ENCODE results near the gene MRPS27.

MRPS27 gene

DNA sequence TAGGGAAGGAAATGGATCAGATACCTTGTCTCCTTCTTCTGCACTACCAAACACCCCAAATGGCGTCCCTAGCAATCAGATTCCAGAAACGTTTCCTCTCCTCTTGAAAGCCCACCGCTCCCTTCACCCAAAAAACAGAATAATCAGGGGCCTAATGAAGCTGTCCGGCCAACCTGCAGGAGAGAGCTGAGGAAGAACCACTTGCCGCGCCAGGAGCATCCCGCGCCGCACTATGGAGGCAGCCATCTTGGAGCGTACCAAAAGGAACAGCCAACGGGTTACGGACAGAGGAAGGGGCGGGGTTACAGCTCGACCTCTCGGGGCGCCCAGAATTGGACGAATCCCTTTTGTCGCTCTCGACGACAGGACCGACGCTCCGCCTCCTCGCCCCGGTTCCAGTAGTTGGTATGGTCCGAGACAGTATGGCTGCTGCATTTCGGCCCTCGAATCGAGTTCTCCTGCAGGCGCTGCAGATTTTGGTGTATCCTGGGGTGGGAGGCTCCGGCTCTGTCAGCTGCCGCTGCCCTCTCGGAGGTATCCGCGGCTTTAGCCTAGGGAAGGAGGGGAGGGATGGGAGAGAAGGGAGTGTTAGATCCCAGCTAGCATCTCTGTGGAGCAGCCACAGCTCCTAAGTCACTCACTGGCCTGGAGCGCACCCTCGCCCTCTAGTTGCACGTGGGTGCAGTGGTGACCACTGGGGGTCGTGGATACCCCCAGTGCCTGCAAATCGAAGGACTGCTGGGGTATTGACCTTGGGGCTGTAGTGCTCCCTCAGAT is at the start of gene MRPS27, which contains the start of gene PTCD2:
Gene MRPS27, minus strand, starts transcription at position 265 of the 777 bp plus-strand sequence. Its CDS starts 19 bp downstream, at position 246.
Gene PTCD2, plus strand, starts transcription at position 398 of the 777 bp plus-strand sequence. Its CDS starts 10 bp downstream, at position 408.
- Histone ChIP-seq H2AFZ (ENCODE audit: low read depth) (peak within 1 kb of the TSS; percentile 95), H3K27me3 (ENCODE audit: insufficient read depth, low read depth) (no peaks in the 10 kb centered on the region), H4K20me1 (ENCODE audit: insufficient read depth) (no peaks in the 10 kb centered on the region), H3K36me3 (ENCODE audit: insufficient read depth) (peaks cover 4% of the 10 kb centered on the region; the same call in 1 of the 2 replicates), H3K4me3 (IDR thresholded peaks at IDR 0.05; ENCODE audit: insufficient read depth, low read depth, low read length) (no peak within 1 kb of the TSS), H3K4me1 (ENCODE audit: low read depth, poor library complexity, severe bottlenecking) (peaks cover 18% of the 10 kb centered on the region), H3K27ac (peak within 1 kb of the TSS; percentile 65), H3K79me2 (ENCODE audit: insufficient read depth, low read depth) (peaks cover 42% of the 10 kb centered on the region), H3K4me2 (peak within 1 kb of the TSS; percentile 58), H3K9ac (peak within 1 kb of the TSS; percentile 81)
- TF ChIP-seq, protein P1, sequence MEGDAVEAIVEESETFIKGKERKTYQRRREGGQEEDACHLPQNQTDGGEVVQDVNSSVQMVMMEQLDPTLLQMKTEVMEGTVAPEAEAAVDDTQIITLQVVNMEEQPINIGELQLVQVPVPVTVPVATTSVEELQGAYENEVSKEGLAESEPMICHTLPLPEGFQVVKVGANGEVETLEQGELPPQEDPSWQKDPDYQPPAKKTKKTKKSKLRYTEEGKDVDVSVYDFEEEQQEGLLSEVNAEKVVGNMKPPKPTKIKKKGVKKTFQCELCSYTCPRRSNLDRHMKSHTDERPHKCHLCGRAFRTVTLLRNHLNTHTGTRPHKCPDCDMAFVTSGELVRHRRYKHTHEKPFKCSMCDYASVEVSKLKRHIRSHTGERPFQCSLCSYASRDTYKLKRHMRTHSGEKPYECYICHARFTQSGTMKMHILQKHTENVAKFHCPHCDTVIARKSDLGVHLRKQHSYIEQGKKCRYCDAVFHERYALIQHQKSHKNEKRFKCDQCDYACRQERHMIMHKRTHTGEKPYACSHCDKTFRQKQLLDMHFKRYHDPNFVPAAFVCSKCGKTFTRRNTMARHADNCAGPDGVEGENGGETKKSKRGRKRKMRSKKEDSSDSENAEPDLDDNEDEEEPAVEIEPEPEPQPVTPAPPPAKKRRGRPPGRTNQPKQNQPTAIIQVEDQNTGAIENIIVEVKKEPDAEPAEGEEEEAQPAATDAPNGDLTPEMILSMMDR (conservative IDR thresholded peaks at IDR 0.05; ENCODE audit: low read depth, low read length) = no peak

DNA sequence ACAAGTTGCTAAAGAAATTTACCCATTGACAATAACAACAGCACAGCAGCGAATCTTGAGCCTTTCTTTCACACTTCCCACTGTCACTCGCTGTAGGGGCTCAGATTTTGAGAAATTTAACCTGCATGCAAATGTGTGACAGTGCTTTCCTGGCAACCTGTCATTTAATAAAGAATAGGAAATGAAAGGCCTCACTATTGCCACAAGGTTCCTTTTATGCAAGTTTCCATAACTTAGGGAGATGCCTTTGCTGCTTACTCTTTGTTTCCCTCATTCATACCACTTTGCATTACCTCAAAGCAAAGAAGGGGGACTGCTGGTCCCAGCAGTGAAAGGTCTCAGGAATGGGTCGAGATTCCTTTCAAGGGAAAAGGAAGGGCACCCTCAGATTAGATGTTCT is 49.7 kb upstream of the MRPS27 start:
- H3K79me2 ChIP-seq (ENCODE audit: insufficient read depth, low read depth) = no peaks in the 10 kb centered on the region
- no peak overlapping the region for H3K4me3 ChIP-seq (IDR thresholded peaks at IDR 0.05; ENCODE audit: insufficient read depth, low read depth, low read length)
- peaks cover 7% of the 10 kb centered on the region for H3K4me1 ChIP-seq (ENCODE audit: low read depth, poor library complexity, severe bottlenecking)
- no peaks in the 10 kb centered on the region for H3K36me3 ChIP-seq (ENCODE audit: insufficient read depth)
- no peak overlapping the region for H3K4me2 ChIP-seq
- TF ChIP-seq, protein P1 (conservative IDR thresholded peaks at IDR 0.05; ENCODE audit: low read depth, low read length) = no peak
- H3K27me3 ChIP-seq (ENCODE audit: insufficient read depth, low read depth) = no peaks in the 10 kb centered on the region
- no peak overlapping the region for H2AFZ ChIP-seq (ENCODE audit: low read depth)
- no peak overlapping the region for H3K9ac ChIP-seq
- H4K20me1 ChIP-seq (ENCODE audit: insufficient read depth) = no peaks in the 10 kb centered on the region
- no peak overlapping the region for H3K27ac ChIP-seq

DNA sequence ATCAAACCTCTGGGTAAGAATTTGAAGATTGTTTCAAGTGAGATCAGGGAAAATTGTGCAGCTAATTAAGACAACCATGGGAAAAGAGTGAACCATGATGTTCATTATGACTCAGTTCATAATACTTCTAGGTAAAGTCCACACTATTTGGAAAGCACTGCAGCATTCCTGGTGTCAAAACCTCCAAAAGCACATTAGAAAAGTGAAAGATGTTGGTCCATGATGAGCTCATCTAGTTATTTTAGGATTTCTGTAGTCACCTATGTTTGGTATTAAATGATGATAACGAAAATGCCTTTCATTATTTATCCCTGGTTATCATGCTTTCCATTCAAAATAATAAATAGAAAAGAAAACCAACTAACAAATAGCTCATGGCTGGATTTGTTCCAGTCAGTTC is 49.3 kb upstream of the MRPS27 start:
- no peaks in the 10 kb centered on the region for H3K79me2 ChIP-seq (ENCODE audit: insufficient read depth, low read depth)
- no peak overlapping the region for H3K4me2 ChIP-seq
- H3K27me3 ChIP-seq (ENCODE audit: insufficient read depth, low read depth) = no peaks in the 10 kb centered on the region
- no peak overlapping the region for H3K9ac ChIP-seq
- H3K4me1 ChIP-seq (ENCODE audit: low read depth, poor library complexity, severe bottlenecking) = peaks cover 7% of the 10 kb centered on the region
- H4K20me1 ChIP-seq (ENCODE audit: insufficient read depth) = no peaks in the 10 kb centered on the region
- H2AFZ ChIP-seq (ENCODE audit: low read depth) = no peak overlapping the region
- TF ChIP-seq, protein P1 (conservative IDR thresholded peaks at IDR 0.05; ENCODE audit: low read depth, low read length) = no peak
- no peak overlapping the region for H3K27ac ChIP-seq
- H3K4me3 ChIP-seq (IDR thresholded peaks at IDR 0.05; ENCODE audit: insufficient read depth, low read depth, low read length) = no peak overlapping the region
- H3K36me3 ChIP-seq (ENCODE audit: insufficient read depth) = no peaks in the 10 kb centered on the region

DNA sequence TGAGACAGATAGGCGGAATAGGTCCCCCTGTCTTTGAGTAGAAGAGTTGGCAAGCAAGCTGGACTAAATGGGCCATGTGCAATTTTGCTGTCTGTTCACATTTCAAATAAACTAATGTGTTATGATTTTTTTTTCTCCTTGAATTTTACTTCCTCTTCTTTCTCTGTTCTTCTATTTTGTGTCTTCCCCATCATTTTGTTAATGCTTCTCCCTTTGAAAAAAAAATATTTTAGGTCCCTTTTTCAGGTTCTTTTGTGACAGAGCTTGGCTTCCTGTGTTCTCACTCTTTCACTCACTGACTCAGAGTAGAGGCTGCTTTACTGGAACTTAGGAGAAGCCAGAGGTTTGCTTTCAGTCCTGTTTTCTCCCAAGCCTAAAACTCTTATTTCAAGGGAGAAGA is 48.2 kb upstream of the MRPS27 start:
- Histone ChIP-seq H3K9ac (no peak overlapping the region), H3K4me2 (no peak overlapping the region), H3K36me3 (ENCODE audit: insufficient read depth) (no peaks in the 10 kb centered on the region), H3K27me3 (ENCODE audit: insufficient read depth, low read depth) (no peaks in the 10 kb centered on the region), H3K4me3 (IDR thresholded peaks at IDR 0.05; ENCODE audit: insufficient read depth, low read depth, low read length) (no peak overlapping the region), H4K20me1 (ENCODE audit: insufficient read depth) (no peaks in the 10 kb centered on the region), H3K79me2 (ENCODE audit: insufficient read depth, low read depth) (no peaks in the 10 kb centered on the region), H3K4me1 (ENCODE audit: low read depth, poor library complexity, severe bottlenecking) (peaks cover 7% of the 10 kb centered on the region), H3K27ac (no peak overlapping the region), H2AFZ (ENCODE audit: low read depth) (no peak overlapping the region)
- TF ChIP-seq, protein P1 (conservative IDR thresholded peaks at IDR 0.05; ENCODE audit: low read depth, low read length) = no peak
